OCI-M2 (cell line): ENCODE results near the gene ELOVL6.
"Not testable (repeated sequence)": the region's sequence is repeated elsewhere in the genome, so short reads cannot be mapped to it uniquely, and the experiment has no call there.

ENCODE experiments used
- DNase-seq: peaks from one replicate; lab custom pipeline; 2025; ENCODE audit not compliant: unreplicated experiment; lab: John Stamatoyannopoulos, UW

ELOVL6 gene

GRCh38 chr4:110198435-110199416, at the start of gene ELOVL6:
Gene ELOVL6, minus strand, starts transcription at chr4:110198615. Its CDS starts 280 bp downstream, at chr4:110198335.
- peak; percentile 29 for DNase-seq

- DNase-seq, result no peak
These were observed 49.7 kb upstream of the ELOVL6 start for GRCh38 chr4:110248100-110248499.

- DNase-seq, result no peak
These were observed 49.2 kb upstream of the ELOVL6 start for GRCh38 chr4:110247591-110247990.

GRCh38 chr4:110245577-110245976, 47.2 kb upstream of the ELOVL6 start:
- DNase-seq, result no peak

- DNase-seq, result no peak
These were observed 37.9 kb upstream of the ELOVL6 start for GRCh38 chr4:110236324-110236723.

GRCh38 chr4:110233581-110233980, 35.2 kb upstream of the ELOVL6 start:
- not testable (repeated sequence) for DNase-seq

GRCh38 chr4:110231869-110232268, 33.5 kb upstream of the ELOVL6 start:
- no peak for DNase-seq

GRCh38 chr4:110229266-110229665, 30.9 kb upstream of the ELOVL6 start:
- no peak for DNase-seq

- DNase-seq, result no peak
These were observed 26.4 kb upstream of the ELOVL6 start for GRCh38 chr4:110224812-110225211.

GRCh38 chr4:110224142-110224541, 25.7 kb upstream of the ELOVL6 start:
- no peak for DNase-seq

- not testable (repeated sequence) for DNase-seq
These were observed 20.5 kb upstream of the ELOVL6 start for GRCh38 chr4:110218935-110219334.

GRCh38 chr4:110217181-110217580, 18.8 kb upstream of the ELOVL6 start:
- DNase-seq, result not testable (repeated sequence)

- DNase-seq, result no peak
These were observed 17.7 kb upstream of the ELOVL6 start for GRCh38 chr4:110216129-110216528.

GRCh38 chr4:110211770-110212061, 13.3 kb upstream of the ELOVL6 start:
- DNase-seq, result no peak

- DNase-seq, result no peak
These were observed 12.8 kb upstream of the ELOVL6 start for GRCh38 chr4:110211007-110211769.

- DNase-seq, result no peak
These were observed 10.0 kb upstream of the ELOVL6 start for GRCh38 chr4:110208419-110208818.

GRCh38 chr4:110207233-110207632, 8.8 kb upstream of the ELOVL6 start:
- no peak for DNase-seq

- DNase-seq, result no peak
These were observed 3.6 kb upstream of the ELOVL6 start for GRCh38 chr4:110202024-110202423.

- DNase-seq, result no peak
These were observed 3.1 kb upstream of the ELOVL6 start for GRCh38 chr4:110201502-110201901.

- DNase-seq, result no peak
These were observed 2.3 kb upstream of the ELOVL6 start for GRCh38 chr4:110200689-110201088.

GRCh38 chr4:110198049-110198434, 373 bp downstream of the ELOVL6 start:
- no peak for DNase-seq

- DNase-seq, result no peak
These were observed 829 bp downstream of the ELOVL6 start for GRCh38 chr4:110197529-110198042.
